Activated effector memory CD4-positive, alpha-beta T cell treated with anti-CD3 and anti-CD28 coated beads, Interleukin-2, amount 50 U/mL, for 16 hours (primary cell): ENCODE data around the gene NRL.

ENCODE experiments used
- DNase-seq: peaks from one replicate; pipeline ENCODE4 v3.0.0-alpha.2; 2020

Gene NRL

GRCh38 chr14:24143511-24143910 lies 28.8 kb upstream of the NRL start:
- DNase-seq = no peak

- DNase-seq = peak; percentile 100
Measured at GRCh38 chr14:24141097-24141880, 26.5 kb upstream of the NRL start, which contains the start of gene EMC9. Gene EMC9, minus strand, starts transcription at chr14:24141591. Its CDS starts 287 bp downstream, at chr14:24141304.

- DNase-seq = no peak
Measured at GRCh38 chr14:24139272-24139934, 24.7 kb upstream of the NRL start.

- no peak for DNase-seq
Measured at GRCh38 chr14:24138396-24139271, 23.9 kb upstream of the NRL start.

- no peak for DNase-seq
Measured at GRCh38 chr14:24137529-24138395, 23.0 kb upstream of the NRL start.

- DNase-seq = no peak
Measured at GRCh38 chr14:24136684-24137528, 22.2 kb upstream of the NRL start.

GRCh38 chr14:24135834-24136683 lies 21.3 kb upstream of the NRL start, which contains the start of gene PSME1:
Gene PSME1, plus strand, starts transcription at chr14:24136194. Its CDS starts 69 bp downstream, at chr14:24136263.
- peak; percentile 97 for DNase-seq

GRCh38 chr14:24135584-24135833 lies 20.8 kb upstream of the NRL start:
- no peak for DNase-seq

GRCh38 chr14:24133735-24134134 lies 19.0 kb upstream of the NRL start:
- no peak for DNase-seq

GRCh38 chr14:24132976-24133375 lies 18.2 kb upstream of the NRL start:
- no peak for DNase-seq

- peak; percentile 73 for DNase-seq
Measured at GRCh38 chr14:24132061-24132685, 17.4 kb upstream of the NRL start.

GRCh38 chr14:24131549-24131966 lies 16.8 kb upstream of the NRL start:
- DNase-seq = peak; percentile 57

- peak; percentile 31 for DNase-seq
Measured at GRCh38 chr14:24130717-24131548, 16.2 kb upstream of the NRL start.

- no peak for DNase-seq
Measured at GRCh38 chr14:24130380-24130716, 15.6 kb upstream of the NRL start, which contains the start of gene FITM1. Gene FITM1, plus strand, starts transcription at chr14:24130659. Its CDS starts 905 bp downstream, at chr14:24131564.

- DNase-seq = no peak
Measured at GRCh38 chr14:24129410-24129998, 14.8 kb upstream of the NRL start.

- DNase-seq = no peak
Measured at GRCh38 chr14:24127673-24128072, 12.9 kb upstream of the NRL start.

GRCh38 chr14:24126939-24127338 lies 12.2 kb upstream of the NRL start:
- DNase-seq = no peak
